HT1080 (cell line): ENCODE measurements around the gene UROS. TPM values are rescaled to one million over a fixed set of nuclear protein-coding genes. Genes with fewer than 3 reads are reported as not detected.

Experiments used
- DNase-seq: peaks from one replicate; pipeline ENCODE4 v3.0.0-alpha.2; 2015; ENCODE audit warnings: low read depth
- polyA plus RNA-seq, 2 experiments: library from polyadenylated mRNA; depleted of rRNA; stranded (reverse); fragments of >200 nt; gene quantifications; 2 replicates each; pipeline ENCODE4 v1.2.3, GENCODE V29; 2015
- total RNA-seq: library from RNA; depleted of rRNA; stranded (reverse); fragments of >200 nt; shearing (Covaris generic); gene quantifications from 2 replicates; pipeline ENCODE4 v1.2.3, GENCODE V29; 2014; rRNA removed

The UROS gene
- total RNA-seq = 81.3 and 84.4 TPM in 2 replicates
- 68.0 and 70.8 TPM in 2 replicates for polyA plus RNA-seq (2015; cell fraction: cytosol; rRNA removed)
- 37.2 and 42.2 TPM in 2 replicates for polyA plus RNA-seq (2015; cell fraction: nucleus; rRNA removed)

DNA sequence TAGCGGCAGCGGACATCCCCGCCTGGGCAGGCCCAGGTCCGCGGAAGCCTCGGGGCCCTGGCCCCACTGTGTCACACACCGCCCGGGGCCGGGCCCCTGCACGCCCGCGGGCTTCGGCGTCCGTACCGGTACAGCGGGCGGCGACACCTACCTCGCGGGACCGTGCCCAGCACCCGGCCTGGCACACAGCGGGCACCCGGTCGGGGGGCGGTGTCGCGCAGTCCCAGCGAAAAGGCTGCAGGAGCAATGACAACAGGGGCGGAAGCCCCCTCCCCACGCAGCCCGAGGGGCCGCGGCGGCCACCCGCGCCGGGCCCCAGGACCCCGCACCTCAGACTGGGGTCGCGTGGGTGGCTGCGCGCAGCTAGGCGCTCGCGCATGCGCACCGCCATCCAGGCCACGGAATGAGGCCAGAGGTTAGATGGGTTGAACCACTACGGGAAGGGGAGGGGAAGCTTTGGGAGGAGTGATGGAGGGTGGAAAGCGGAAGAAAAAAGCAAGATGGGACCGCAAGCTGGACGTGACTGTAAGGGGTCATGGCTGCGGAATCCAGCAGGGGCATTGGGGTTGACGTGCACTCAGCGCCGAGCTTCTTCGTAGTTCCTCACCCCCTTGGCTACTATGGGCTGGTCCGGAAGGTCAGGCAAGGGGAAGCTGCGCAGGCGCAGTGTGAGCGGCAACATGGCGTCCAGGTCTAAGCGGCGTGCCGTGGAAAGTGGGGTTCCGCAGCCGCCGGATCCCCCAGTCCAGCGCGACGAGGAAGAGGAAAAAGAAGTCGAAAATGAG lies at the start of gene UROS, which contains the start of gene BCCIP:
Gene UROS (minus strand): TSS at position 381 of the 785 bp plus-strand sequence. CDS start 6,759 bp downstream, outside the sequence.
Gene BCCIP (plus strand): TSS at position 669 of the 785 bp plus-strand sequence. CDS start 12 bp downstream, at position 681.
- DNase-seq = peak; percentile 78

DNA sequence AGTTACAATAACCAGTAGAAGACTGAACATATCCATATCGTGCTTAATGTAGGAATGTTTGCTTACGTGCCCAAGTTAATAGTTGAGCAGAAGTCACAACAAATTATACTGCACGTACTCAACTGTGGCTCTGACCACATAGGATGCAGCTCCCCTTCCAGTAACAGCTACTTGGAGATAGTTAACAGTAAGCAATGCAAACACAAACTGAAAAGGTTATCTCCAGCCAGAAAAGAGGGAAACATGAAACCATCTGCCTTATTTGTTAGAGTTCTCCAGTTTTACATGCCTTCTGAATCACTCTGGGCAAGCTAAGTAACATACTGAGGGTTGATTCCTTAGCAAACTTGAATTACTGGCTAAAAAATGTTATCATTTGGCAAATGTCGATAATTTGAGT lies 48.3 kb upstream of the UROS start:
- DNase-seq = no peak

DNA sequence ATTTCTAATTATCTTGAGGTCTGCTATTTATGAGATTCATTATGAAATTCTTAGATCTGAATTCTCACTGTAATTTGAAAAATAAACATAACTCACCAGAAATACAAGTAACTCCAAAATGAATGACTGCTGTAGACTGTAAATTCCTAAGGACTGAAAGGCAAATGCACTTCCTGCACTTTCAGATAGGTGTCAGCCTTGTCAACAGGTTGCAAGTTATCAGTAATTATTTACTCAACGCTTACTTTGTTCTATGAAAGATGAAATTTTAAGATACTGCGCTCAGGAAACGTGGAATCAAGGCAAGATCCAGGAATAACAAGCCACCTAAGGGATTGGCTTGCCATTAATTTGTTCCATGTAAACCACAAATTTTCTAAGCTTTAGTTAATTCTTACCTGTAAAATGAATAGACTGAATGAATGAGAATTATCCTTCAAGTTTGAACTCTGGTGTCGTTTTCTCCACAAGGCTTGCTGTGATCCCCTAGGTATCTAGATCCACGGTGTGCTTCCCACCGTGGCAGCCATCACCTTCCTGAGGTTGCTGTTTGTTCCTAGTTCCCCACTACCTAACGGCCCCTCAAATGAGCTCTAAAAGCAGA lies 45.4 kb upstream of the UROS start:
- DNase-seq = peak; percentile 40

DNA sequence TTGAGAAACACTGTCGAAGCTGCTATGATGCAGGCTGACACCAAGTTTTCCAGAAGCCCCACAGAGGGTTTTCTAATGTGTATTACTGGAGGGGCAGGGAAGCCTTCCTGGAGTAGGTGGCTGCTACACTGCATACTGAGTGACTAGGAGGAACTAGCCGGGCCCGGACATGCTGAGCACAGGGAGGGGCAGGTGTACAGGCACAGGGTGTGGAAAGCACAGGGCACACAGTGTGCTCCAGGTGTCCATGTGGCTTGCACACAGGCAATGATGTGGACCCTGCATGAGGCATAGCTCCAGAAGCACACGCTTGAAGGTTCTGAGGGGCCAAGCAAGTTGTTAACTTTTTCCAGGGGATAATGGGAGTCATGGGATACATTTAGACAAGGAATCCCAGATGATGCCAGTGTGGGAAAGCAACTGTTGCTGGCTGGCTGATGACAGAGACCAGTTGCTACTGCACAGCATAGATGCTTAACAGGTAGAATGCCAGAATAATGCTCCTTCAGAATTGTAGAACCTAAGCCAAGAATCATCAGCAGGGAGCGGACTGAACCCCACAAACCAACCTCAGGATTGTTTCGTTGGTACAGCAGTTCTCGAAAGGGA lies 43.5 kb upstream of the UROS start:
- DNase-seq = no peak

DNA sequence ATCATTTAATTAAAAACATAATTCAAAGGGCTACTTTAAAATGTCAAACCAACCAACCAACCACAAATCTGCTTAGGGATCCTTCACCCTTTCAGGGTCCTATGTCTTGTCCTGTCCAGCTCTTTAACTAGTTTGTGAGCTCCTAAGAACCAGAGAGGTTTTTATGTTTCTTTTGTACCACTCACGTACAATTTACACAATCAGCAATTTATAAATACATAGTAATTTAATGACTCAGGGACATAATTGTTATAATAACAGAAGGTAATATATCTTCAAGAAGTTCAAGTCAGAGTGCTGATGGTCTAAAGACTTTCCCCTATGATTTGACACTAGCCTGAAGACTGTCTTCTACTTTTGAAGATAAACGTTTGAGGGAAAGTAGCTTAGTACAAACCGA lies 42.1 kb upstream of the UROS start:
- no peak for DNase-seq

DNA sequence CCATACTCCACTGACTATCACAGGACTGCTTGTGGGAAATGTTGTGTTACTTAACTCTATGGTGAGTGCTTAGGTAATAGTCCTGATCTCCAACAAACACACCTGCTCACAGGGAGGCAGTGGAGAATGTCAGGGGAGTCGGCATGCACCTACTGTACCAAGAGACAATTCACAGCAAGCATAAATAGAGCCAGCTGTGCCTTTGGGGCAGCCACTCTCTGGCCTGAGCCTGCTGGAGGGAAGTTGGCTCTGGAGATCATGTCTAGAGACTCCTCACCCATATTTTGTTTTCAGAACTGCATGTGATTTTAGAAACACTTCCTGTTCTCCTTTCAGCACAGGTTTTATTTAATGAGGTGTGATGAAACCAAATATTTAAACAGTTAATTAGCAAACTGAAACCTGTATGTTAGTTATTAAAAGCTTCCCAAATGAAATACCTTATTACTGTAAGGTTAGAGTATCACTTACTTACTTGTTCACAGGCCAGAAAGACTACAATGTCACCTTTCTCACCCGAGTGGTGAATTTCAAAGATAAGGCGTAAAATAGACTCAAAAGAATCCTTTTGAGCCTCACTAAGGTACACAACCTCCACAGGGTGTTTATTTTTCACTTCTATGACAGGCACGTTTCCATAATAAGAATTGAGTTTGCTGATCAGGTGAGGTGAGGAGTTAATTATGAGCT lies 36.2 kb upstream of the UROS start:
- no peak for DNase-seq

DNA sequence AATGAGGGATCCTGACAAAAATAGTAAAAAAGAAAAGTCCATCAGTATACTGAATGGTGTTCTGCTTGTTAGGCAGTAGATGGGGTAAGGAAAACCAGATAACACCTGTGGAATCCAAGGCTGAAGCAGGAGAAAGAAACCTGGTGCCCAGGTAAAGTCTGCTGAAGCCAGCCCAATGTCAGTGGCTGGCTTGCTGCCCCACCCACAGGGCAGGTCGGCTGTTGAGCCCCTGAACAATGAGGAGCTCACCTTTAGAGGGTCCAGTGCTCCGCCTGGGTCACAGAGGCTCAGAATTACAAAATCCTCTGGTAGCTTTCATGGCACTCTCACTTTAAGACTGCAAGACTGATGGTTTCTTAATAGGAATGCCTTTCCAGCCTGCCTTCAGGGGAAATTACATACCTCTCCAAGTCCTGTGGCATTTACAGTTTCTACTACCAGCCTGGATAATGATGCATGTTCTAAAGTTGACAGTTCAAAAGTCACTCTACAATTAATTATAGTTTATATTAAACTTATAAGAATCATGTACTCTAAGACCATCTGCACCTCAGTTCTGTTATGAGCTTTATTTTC lies 34.2 kb upstream of the UROS start:
- no peak for DNase-seq

DNA sequence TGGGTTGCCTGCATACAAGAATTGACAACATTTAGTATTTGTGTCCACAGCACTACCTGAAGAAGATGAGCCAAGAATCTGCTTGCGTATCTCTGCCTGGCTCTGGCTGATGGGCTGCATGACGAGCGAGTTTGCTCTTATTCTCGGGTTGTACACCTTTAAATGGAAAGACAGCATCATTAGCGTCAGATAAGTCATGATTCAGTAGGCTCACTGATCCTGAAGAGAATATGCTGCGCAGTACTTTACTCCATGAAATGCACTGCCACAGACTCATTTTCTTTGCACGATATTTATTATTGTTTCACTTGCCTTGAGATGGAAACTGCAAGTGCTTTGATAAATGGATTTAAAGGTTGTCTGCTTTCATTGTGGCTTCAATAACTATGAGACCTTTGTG lies 29.4 kb upstream of the UROS start:
- no peak for DNase-seq

DNA sequence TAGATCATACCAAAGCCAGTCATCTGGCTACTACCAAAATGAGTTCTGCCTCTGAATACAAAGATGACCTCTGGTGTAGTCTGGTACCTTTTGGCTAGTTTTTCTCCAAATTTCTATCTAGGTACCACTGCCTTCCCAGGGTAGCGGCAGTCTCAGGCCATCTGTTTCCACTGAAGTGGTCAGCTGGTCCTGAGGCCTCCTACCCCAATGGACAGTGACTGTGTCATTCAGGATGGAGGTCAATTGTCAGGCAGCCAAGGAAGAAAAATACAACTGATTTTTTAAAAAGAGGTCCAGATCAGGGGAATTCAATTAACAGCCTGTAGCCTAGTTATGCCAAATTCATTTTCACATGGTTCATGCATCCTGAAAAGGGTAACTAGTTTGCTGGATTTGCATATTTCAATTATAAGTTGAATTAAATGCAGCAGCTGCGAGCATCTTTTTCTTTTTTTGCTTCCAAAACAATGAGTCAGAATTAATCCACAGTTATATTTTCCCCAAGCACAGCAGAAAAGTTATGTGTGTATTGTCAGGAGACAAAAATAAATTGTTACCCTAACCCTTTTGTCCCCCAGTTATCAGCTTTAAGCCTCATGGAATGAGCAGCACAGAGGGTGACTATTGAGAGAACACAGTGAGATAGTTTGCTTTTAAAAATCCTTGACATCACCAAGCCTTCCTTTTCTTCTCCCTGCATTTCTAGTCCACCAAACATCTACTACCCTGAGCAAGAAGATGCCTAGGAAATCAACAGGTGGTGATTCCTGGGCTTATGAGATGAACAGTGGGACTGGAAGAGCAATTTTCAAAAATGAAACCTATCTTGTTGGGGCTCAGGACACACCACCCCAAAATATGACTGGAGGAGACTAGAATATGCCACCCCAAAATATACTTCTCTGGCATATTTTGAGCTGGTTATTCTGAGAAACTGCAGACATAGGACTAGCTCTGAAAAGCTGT lies 28.0 kb upstream of the UROS start:
- no peak for DNase-seq

DNA sequence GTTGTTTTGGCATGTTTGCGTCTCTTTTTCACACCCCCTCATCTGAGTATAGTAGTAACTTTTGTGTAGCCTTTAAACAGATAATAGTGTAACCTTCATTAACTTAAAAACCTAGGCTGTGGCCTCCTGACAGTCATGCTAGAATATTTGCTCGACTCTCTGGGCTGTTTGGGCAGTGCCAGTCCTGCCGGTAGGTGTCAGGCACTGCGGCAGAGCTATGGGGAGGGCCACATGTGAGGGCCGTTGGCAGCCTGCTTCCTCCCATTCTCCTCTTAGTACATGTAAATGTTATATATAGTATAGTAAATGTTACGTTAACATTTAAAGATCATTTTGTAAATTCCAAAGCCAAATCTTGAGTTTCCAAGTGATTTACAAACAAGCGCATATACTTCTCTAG lies 26.4 kb upstream of the UROS start:
- DNase-seq = no peak

DNA sequence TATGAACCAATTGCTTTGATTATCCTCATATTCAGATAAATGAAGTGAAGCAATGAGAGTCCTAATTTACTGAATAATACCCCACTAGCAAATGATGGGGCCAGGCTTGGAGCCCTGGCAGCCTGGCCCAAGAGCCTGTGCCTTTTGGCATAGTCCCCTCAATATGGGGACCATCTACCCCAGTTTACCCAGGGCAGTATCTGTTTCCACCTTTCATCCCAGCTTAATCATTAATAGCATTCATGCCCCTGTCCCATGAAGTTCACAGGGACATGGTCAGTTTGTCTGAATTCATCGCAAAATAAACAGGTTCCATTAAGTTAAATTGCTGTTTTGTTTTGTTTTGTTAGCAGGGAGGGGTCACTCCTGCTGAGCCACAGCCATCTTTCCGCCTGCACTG lies 25.8 kb upstream of the UROS start:
- no peak for DNase-seq

DNA sequence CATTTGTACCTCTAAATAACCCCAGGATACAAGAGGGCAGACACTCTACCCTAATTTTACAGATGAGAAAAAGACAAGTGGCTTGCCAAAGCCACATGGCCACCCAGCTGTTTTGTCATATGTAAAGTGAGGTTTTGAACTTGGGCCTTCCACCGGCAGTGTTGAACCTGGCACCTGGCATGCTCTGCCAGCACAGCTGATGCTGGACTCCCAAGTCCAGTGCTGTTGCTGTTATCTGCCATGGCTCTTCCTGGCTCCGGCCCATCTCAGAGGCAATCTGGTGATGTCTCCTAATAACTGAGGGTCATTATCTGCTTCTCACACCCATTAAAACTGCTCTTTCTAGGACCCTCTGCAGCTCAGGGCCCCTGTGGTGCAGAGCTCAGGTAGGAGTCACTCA lies 25.3 kb upstream of the UROS start:
- DNase-seq = no peak

DNA sequence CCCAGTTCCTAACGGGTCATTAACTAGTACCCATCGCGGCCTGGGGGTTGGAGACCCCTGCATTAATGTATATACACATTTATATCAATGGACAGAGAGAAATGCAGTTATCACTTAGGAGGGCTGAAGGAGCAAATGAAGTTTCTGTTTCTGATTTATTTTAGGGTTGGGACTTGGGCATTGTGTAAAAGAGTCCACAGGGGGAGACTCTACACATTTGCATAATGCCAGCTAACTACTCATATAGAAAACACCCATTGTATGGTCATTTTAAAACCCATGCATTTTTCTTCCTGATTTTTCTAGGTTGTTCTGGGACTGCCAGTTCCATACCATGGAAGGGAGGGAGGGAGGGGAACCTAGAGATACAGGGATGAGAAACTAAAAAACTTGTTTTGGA lies 23.8 kb upstream of the UROS start:
- DNase-seq = no peak

DNA sequence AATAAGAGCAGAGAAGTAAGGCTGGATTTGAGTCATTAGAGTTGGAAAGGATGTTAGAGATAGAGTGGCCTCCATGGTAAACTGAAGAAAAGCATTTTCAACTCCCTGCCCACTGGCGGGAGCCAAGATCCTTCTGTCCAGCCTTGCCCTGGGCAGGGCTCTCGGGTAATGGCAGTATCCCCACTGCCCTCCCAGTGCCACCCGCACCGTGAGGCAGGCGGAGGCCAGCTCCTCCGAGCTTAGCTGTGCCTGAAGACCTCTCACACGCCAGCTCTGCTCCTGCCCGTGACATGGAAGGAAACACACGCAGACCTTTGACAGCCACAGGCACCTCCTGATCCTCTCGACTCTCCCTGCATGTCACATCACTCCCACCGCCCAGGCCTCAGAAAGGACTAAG lies 22.6 kb upstream of the UROS start:
- no peak for DNase-seq

DNA sequence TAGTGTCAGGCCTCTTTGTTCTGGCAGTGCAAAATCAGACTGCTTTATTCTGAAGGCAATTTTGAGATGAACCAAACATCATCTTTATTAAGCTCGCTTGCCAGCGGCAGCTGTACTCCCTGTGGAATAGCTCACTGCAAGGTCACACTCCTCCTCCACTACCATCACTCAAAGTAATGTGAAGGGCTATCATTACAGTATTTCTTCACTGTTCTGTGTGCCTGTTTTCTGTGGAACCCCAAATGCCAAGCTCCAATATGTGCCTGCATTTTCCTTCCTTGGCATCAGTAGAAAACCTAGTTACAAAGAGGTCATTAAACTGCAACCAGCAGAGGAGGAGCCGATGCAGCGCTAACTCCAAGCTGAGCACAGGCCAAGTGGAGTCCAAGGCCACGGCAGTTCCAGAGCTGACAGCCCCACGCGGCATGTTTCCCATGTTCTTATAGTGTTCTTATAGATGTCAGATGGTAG lies 21.7 kb upstream of the UROS start:
- no peak for DNase-seq

DNA sequence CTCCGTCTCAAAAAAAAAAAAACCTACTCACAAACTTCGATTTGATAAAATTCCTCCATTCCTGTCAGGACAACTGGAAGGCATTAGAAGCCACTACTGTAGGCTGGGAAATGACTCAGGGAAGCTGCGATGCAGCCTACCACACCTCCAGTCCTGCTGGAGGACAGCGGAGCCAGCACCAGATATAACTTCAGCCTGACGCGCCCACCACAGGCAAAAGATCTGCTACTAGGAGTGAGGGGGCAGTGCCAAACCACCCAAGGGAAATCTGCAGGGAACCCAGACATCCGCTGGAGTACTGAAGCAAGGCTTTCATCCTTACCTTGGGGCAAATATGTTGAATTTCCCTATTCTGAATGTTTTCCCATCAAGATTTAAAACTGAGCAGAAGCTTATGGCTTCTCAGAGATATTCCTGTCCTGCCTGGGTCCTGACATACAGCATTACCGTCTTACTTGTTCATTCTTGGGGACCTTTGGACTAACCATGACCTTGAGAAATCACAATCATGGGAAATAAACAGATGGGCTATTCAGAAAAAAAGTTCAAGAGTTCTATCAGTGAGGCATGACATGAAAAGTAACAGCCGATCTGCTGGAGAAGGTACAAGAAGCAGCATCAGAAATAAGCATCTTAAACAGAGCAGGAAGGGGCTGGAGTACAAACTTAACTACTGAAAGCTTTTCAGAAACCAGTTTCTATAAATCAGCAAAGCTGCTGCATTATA lies 20.7 kb upstream of the UROS start:
- DNase-seq = no peak

DNA sequence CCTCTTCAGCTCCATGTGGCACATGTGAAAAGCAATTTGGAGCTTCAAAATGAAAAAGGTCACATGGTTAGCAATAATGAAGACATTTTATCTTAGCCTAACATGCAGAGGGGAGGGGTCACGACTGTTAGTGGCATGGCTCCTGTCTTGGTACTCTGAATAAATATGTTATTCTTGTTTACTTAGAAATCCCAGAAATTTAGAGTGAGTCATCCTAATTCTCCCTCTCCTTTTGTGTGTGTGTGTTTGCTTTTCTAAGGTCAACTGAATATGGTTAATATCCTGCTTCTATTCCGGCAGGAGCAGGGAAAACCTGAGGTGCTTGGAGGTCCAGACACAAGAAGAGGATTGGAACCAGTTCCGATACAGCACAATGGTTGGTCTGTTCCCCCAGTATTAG lies 17.9 kb upstream of the UROS start:
- DNase-seq = no peak

DNA sequence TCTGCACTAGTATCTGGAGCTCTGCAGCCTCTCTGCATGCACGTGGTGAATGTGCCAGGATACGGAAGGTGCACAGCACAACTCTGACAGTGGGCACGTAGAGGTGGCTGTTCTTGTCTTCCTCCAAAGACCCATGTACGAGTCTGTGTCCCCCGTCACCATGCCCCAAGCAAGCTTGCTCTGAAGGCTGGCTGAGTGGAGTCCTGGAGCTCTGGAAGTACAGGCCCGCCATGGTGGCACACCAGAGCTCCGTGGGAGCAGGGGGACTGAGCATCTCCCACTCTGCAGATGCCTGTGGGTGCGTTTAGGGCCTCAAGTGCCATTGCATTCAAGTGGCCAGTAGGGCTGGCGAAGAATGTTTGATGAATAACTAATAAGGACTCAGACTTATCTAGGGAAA lies 17.3 kb upstream of the UROS start:
- no peak for DNase-seq

DNA sequence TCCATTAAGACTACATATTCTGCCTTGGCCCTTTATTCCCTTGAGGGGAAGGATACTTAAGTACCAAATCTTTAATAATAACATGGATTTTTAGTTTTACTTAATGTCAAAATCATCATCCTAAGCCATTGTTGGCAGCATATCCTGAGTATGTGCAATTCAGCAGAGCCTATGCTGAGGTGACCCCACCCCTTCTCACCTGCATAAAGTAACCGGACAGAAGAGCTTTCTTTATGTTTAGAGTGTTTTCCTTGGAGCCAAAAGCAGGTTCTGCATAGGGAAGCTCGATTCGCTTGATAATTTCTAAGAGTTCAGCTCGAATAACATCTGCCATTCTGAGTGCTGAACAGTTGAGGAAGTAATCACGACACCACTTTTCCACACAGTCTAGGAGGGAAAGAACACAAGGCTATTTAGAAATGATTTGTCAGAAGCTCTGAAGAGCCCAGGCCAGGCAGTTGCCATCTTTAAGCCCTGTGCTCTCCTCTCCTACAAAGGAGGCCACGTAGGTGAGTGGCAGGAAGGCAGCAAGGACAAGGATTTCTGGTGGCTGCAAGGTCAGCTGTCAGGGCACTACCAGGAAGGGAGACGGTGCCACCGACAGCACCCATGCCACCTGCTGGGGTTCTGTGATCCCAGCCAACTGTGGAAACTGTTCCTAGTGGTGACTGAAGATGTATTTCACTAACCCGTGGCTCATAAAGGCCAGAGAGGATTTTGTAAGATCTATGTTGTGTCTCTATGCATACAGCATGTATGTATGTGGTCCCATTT lies 15.9 kb upstream of the UROS start:
- DNase-seq = no peak
